Breast epithelium (tissue), 4 donors: ENCODE measurements around the gene IKBKG. TPM values are rescaled to one million over a fixed set of nuclear protein-coding genes. Genes with fewer than 3 reads are reported as not detected.
A peak's percentile ranks its signal among the peaks of the same experiment; 100 is the strongest.
"Not testable (repeated sequence)": the region's sequence is repeated elsewhere in the genome, so short reads cannot be mapped to it uniquely, and the experiment has no call there.

Experiments
- DNase-seq, 2 donors: peaks; one replicate each; pipeline ENCODE4 v3.0.0-alpha.2; 2019; ENCODE audit warnings: low spot score in 2 of 2
- H3K27ac ChIP-seq, 2 donors: fragments of 200-600 bp; sonication (generic) in 1 of 2; one replicate each; pipeline ENCODE4 v1.5.1; 2016 to 2019; ENCODE audit warnings: mild to moderate bottlenecking in 1 of 2
- H3K27me3 ChIP-seq, 2 donors: fragments of 200-600 bp; sonication (generic) in 1 of 2; one replicate each; pipeline versions ENCODE4 v1.5.1 to v1.6.0; 2017 to 2019; ENCODE audit warnings: control low read depth in 1 of 2, mild to moderate bottlenecking in 1 of 2
- H3K36me3 ChIP-seq: fragments of 200-600 bp; one replicate; pipeline ENCODE4 v1.5.1; 2019
- H3K4me1 ChIP-seq, 2 donors: fragments of 200-600 bp; sonication (generic); one replicate each; pipeline ENCODE4 v1.5.1; 2016 to 2019; ENCODE audit warnings: control low read depth in 1 of 2
- H3K4me3 ChIP-seq, 3 donors: fragments of 200-600 bp; sonication (generic); 1 replicate in 2 of 3; 2 replicates in 1 of 3; pipeline ENCODE4 v1.5.1; 2016 to 2019; ENCODE audit warnings: mild to moderate bottlenecking in 3 of 3, moderate library complexity in 2 of 3
- H3K9me3 ChIP-seq, 2 donors: fragments of 200-600 bp; sonication (generic) in 1 of 2; one replicate each; pipeline ENCODE4 v1.5.1; 2016 to 2019; ENCODE audit warnings: control low read depth in 1 of 2
- intact Hi-C: fragments of 100-400 bp; cut with DNase I; formaldehyde crosslinking; loops from one replicate; pipeline ENCODE4 v1.15.1; 2023; ENCODE audit warnings: low total_unique reads
- total RNA-seq, 3 donors: library from RNA; depleted of rRNA; stranded (reverse); fragments of >200 nt; gene quantifications; one replicate each; pipeline ENCODE4 v1.1.0, GENCODE V29; 2016

IKBKG gene
- total RNA-seq, 3 donors from 2014 or later = 10.5 to 15.2 (median 12.6) TPM

- H3K36me3 ChIP-seq, intact Hi-C loops, H3K4me3 ChIP-seq, H3K9me3 ChIP-seq, H3K27me3 ChIP-seq, H3K27ac ChIP-seq, H3K4me1 ChIP-seq: not testable (repeated sequence)
- DNase-seq = peak in 1 of 2 donors; percentile 8
These were observed 63.7 kb downstream of the IKBKG start for GRCh38 chrX:154611146-154611545.

- H3K9me3 ChIP-seq, H3K27me3 ChIP-seq, H3K27ac ChIP-seq, intact Hi-C loops, H3K4me3 ChIP-seq, H3K4me1 ChIP-seq, DNase-seq, H3K36me3 ChIP-seq: not testable (repeated sequence)
These were observed 66.2 kb downstream of the IKBKG start for GRCh38 chrX:154613586-154613985.

Other genes starting within 250 kb of the IKBKG start
- 100 to 1,000 TPM; 416 to 675 (median 622) TPM for gene FLNA, start 173.0 kb upstream of the IKBKG start, total RNA-seq
- 10 to 100 TPM; 33.8 to 48.1 (median 45.6) TPM for gene EMD, start 168.3 kb upstream of the IKBKG start, total RNA-seq
- gene RPL10, start 149.2 kb upstream of the IKBKG start, total RNA-seq = 1,000 to 10,000 TPM; 8,496 to 9,265 (median 8,695) TPM
- 10 to 100 TPM; 26.2 to 44.3 (median 26.9) TPM for gene DNASE1L1, start 138.4 kb upstream of the IKBKG start, total RNA-seq
- gene TAFAZZIN, start 136.1 kb upstream of the IKBKG start, total RNA-seq = 10 to 100 TPM; 27.7 to 53.7 (median 44.2) TPM
- gene ATP6AP1, start 118.9 kb upstream of the IKBKG start, total RNA-seq = 10 to 100 TPM; 31.5 to 57.1 (median 34.8) TPM
- gene GDI1, start 110.5 kb upstream of the IKBKG start, total RNA-seq = 100 to 1,000 TPM in 1 of 3 donors, 10 to 100 TPM in 2; 94.0 to 105 (median 97.3) TPM
- gene FAM50A, start 103.5 kb upstream of the IKBKG start, total RNA-seq = 10 to 100 TPM; 30.7 to 94.4 (median 64.2) TPM
- gene PLXNA3, start 89.3 kb upstream of the IKBKG start, total RNA-seq = 10 to 100 TPM in 2 of 3 donors, 1 to 10 TPM in 1; 6.1 to 10.8 (median 10.1) TPM
- 10 to 100 TPM; 21.1 to 38.0 (median 28.8) TPM for gene LAGE3, start 68.3 kb upstream of the IKBKG start, total RNA-seq
- gene UBL4A, start 61.0 kb upstream of the IKBKG start, total RNA-seq = 10 to 100 TPM; 36.2 to 40.1 (median 38.3) TPM
- 10 to 100 TPM; 17.0 to 24.0 (median 19.5) TPM for gene SLC10A3, start 57.0 kb upstream of the IKBKG start, total RNA-seq
- 10 to 100 TPM; 38.8 to 42.6 (median 41.3) TPM for gene FAM3A, start 31.4 kb upstream of the IKBKG start, total RNA-seq
- gene G6PD, start 774 bp upstream of the IKBKG start, total RNA-seq = 10 to 100 TPM; 25.6 to 45.2 (median 38.2) TPM
- gene CTAG1A, start 37.5 kb downstream of the IKBKG start, total RNA-seq = 1 to 10 TPM in 1 of 3 donors, not detected in 2; 2.3 TPM
- gene CTAG1B, start 71.7 kb downstream of the IKBKG start, total RNA-seq = 1 to 10 TPM in 1 of 3 donors, not detected in 2; 2.3 TPM
- not detected for gene CTAG2, start 106.0 kb downstream of the IKBKG start, total RNA-seq
- gene GAB3, start 203.5 kb downstream of the IKBKG start, total RNA-seq = 1 to 10 TPM; 3.9 to 8.5 (median 5.3) TPM
- gene DKC1, start 215.2 kb downstream of the IKBKG start, total RNA-seq = 10 to 100 TPM; 23.2 to 41.0 (median 40.5) TPM